ENCODE data around the gene ANXA8. TPM values are rescaled to one million over a fixed set of nuclear protein-coding genes. Genes with fewer than 3 reads are reported as not detected.
"Not testable (repeated sequence)": the region's sequence is repeated elsewhere in the genome, so short reads cannot be mapped to it uniquely, and the experiment has no call there.

Gene ANXA8
- total and polyA plus RNA-seq, 12 donors, result 0.09 to 1.2 (median 0.41) TPM; not detected in 8

DNA sequence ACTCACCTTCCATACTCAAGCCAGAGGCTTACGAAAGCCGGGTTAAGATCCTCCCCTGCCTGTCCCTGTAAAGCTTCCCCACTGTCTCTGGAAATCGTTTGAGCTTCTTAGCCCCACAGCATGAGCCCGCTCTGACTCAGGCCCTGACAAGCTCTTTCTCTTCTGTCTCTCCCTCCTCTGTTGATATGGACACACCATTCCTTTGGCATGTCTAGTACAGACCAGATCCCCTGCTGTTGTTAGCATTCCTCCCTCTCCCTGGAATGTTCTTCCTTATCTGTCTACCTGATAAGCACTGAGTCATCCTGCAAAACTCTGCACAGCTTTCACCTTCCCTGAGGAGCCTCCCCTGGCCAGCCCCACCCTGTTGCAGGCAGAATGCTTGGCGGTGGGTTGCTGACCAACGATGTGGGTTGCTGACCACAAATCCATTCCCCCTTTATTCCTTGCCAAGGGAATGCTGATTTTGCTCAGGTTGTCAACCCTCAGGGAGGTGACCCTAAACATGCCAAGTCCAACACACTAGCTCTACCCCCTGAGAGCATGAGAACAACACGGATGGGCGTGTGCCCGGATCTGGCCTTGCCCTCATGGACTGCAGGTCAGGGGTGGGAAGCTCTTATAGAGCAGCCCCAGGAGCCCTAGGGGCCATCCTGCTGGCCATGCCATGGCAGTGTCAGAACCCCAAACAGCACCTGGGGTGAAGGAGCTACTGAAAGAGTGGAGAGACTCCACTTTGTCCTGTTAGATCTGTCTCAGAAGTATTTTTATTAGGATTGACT is 21.1 kb downstream of the ANXA8 start:
- intact Hi-C loops (cut with DNase I), result not testable (repeated sequence)
- ATAC-seq, result peak in 2 of 8 donors; percentile 5 to 11

DNA sequence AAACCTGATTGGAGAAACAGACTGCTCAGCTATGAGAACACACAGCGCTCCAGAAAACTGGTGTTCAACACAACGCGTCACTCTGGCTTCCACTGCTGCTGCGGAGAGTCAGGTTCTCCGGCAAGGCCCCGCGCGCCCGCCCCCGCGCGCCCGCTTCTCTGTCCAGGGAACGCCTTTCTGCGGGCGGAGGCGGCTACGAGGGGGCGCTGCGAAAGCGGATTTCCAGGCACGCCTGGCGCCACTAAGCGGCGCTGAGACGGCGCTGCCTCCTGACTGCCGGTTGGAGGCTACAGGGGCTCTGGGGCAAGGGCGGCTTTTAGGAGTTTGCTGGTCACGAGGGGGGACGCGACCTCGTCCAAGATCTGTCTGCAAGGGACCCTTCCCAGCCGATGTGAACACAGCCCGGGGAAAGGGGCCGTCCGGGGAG is 22.6 kb downstream of the ANXA8 start:
- TF ChIP-seq, protein P1, sequence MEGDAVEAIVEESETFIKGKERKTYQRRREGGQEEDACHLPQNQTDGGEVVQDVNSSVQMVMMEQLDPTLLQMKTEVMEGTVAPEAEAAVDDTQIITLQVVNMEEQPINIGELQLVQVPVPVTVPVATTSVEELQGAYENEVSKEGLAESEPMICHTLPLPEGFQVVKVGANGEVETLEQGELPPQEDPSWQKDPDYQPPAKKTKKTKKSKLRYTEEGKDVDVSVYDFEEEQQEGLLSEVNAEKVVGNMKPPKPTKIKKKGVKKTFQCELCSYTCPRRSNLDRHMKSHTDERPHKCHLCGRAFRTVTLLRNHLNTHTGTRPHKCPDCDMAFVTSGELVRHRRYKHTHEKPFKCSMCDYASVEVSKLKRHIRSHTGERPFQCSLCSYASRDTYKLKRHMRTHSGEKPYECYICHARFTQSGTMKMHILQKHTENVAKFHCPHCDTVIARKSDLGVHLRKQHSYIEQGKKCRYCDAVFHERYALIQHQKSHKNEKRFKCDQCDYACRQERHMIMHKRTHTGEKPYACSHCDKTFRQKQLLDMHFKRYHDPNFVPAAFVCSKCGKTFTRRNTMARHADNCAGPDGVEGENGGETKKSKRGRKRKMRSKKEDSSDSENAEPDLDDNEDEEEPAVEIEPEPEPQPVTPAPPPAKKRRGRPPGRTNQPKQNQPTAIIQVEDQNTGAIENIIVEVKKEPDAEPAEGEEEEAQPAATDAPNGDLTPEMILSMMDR (IDR thresholded peaks at IDR 0.05), result peak in 7 of 9 donors; percentile 26 to 49 (median 38)
- peak; percentile 86 to 93 (median 90) for ATAC-seq
- H3K36me3 ChIP-seq; H3K27ac ChIP-seq; intact Hi-C loops (cut with DNase I); H3K4me1 ChIP-seq; H3K9me3 ChIP-seq; H3K27me3 ChIP-seq: not testable (repeated sequence)
- peak overlapping the region in 6 of 10 donors; percentile 10 to 39 (median 18) for H3K4me3 ChIP-seq
- DNase-seq, result peak; percentile 31 to 48
- 2 to 4% methylated on average over 26 to 28 of the region's 37 CpGs for WGBS, 2 donors

More for the DNA sequence above, 21.1 kb downstream of the ANXA8 start:
- not testable (repeated sequence) for H3K27me3 ChIP-seq, DNase-seq, H3K36me3 ChIP-seq, H3K4me3 ChIP-seq, H3K9me3 ChIP-seq, H3K4me1 ChIP-seq, H3K27ac ChIP-seq
- 81 to 95% methylated on average over 3 of the region's 9 CpGs for WGBS, 2 donors

DNA sequence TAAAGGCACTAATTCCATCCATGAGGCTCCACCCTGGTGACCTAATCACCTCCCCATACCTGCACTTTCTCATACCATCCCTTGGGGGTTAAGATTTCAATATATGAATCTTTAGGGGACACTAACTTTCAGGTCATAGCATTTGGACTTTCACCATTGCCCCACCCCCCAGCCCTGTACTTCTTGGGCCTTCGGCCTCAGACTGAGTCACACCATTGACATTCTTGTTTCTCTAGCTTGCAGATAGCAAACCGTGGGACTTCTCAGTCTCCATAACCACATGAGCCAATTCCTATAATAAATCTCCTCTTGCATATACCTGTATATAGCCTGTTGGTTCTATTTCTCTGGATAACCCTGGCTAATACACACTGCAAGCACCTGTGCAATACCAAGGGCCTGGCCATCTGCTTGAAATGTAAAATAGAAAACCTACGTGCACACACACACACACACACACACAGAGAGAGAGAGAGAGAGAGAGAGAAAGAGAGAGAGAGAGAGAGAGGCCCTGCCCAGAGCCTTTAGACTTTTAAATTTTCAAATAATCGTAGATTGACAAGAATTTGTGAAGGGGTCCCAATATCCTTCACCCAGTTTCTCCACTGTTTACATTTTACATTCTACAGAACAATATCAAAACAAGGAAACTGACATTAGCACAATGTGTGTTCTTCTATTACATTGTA is 25.3 kb downstream of the ANXA8 start:
- Histone ChIP-seq H3K36me3 (no peaks in the 10 kb centered on the region), H3K4me3 (no peak overlapping the region), H3K9me3 (no peaks in the 10 kb centered on the region), H3K4me1 (no peaks in the 10 kb centered on the region), H3K27ac (no peak overlapping the region), H3K27me3 (peaks cover 0 to 3% (median 0%) of the 10 kb centered on the region in 7 donors)
- no peak for ATAC-seq
- TF ChIP-seq, protein P1 (IDR thresholded peaks at IDR 0.05), result no peak
- intact Hi-C loops (cut with DNase I), result no loop called here
- WGBS, 2 donors, result 67 to 77% methylated on average over 4 of the region's 4 CpGs
- no peak for DNase-seq

DNA sequence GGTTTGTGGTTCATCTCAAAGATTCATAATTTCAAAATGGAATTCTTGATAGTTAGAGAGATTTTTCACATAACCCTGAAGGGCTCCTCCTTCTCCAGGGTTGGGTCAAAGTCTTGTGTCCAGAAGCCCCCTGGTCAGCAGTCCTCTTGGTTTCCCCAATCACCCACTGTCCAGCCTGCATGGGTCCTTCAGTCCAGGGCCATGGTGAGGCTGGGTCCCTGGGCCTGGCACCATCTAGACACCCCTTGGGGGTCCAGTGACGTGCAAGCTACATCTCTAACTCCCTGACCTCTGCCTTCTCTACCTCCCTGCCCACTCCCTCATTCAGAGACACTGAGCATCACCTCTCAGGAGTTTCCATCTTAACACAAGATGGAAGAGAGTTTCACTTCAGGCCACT is 26.1 kb downstream of the ANXA8 start:
- no peaks in the 10 kb centered on the region for H3K9me3 ChIP-seq
- H3K4me1 ChIP-seq, result no peaks in the 10 kb centered on the region
- no peak for DNase-seq
- no peaks in the 10 kb centered on the region for H3K36me3 ChIP-seq
- no peak for ATAC-seq
- H3K27ac ChIP-seq, result no peak overlapping the region
- intact Hi-C loops (cut with DNase I), result no loop called here
- H3K4me3 ChIP-seq, result no peak overlapping the region
- TF ChIP-seq, protein P1 (IDR thresholded peaks at IDR 0.05), result no peak
- peaks cover 0 to 6% (median 0%) of the 10 kb centered on the region in 7 donors for H3K27me3 ChIP-seq
- 87 to 95% methylated on average over 1 of the region's 1 CpG for WGBS, 2 donors

DNA sequence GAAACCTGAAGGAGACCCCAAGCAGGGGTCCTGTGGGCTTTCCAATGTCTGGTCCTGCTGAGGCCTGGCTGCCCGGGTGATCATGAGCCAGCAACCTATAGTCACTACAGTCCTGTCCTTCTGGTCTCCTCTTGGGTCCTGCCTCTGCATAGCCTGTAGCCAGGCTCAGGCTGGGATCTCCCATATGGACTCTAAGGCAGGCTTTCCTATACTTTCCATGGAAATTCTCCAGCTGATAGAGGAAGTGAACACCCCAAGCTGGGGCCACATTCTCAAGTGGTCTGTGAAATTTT is 26.4 kb downstream of the ANXA8 start:
- Histone ChIP-seq H3K9me3 (no peaks in the 10 kb centered on the region), H3K36me3 (no peaks in the 10 kb centered on the region), H3K27me3 (peaks cover 0 to 8% (median 0%) of the 10 kb centered on the region in 7 donors), H3K4me3 (no peak overlapping the region), H3K4me1 (no peaks in the 10 kb centered on the region), H3K27ac (no peak overlapping the region)
- DNase-seq, result no peak
- no peak for ATAC-seq
- 93 to 100% methylated on average over 1 of the region's 1 CpG for WGBS, 2 donors
- intact Hi-C loops (cut with DNase I), result no loop called here
- TF ChIP-seq, protein P1 (IDR thresholded peaks at IDR 0.05), result no peak
